GM18951 (cell line): ENCODE results near the gene PLD6.

Experiments used
- POLR2A ChIP-seq: IDR thresholded peaks from 4 replicates; pipeline ENCODE4 v1.6.1; 2011; ENCODE audit warnings: mild to moderate bottlenecking; ENCODE audit not compliant: insufficient read length, insufficient read depth; ENCODE audit errors: extremely low read depth
- in situ Hi-C: fragments of 300-500 bp; cut with MboI; formaldehyde crosslinking; loops from one replicate; pipeline ENCODE4 v1.12.0; 2022; ENCODE audit warnings: low sequenced_read_pairs, mixed read lengths, inconsistent platforms; ENCODE audit not compliant: unreplicated experiment

Gene PLD6

DNA sequence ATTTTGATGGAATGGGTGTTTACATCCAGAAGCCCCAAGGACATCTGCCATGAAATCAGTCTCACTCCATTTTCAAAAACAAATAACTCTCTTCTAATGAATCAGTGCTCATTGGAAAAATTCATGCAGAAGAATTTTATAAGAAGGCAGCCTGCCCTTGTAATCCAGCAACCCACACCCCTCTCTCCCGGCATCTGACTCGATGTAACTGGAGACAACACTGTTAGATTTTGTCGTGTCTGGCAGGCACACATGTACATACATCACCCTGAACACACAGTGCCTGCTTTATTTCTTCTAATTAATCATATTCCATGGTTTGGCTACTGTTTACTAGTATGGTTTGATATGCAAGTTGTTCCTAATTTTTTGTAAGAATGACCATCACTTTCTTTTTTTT lies 11.9 kb upstream of the PLD6 start:
- in situ Hi-C loops = no loop called here
- TF ChIP-seq POLR2A = no peak

DNA sequence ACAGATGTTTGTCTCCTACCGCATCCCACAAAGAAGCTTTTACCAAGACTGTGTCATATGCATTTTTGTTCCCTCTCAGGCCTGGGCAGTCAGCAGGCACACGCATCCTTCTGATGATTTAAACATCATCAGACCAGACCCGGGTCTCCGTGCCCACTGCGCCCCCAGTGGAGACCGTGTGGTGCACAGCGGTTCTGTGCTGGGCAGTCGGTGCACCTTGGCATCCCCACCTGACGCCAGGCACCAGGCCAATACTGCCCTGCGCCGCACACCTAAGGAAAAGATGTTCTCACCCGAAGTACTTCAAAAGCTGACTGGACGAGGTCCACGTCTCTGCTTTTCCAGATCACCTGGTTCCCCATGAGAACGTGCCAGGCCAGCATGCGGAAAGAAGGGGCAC lies 10.6 kb upstream of the PLD6 start:
- in situ Hi-C loops = no loop called here
- TF ChIP-seq POLR2A = no peak

DNA sequence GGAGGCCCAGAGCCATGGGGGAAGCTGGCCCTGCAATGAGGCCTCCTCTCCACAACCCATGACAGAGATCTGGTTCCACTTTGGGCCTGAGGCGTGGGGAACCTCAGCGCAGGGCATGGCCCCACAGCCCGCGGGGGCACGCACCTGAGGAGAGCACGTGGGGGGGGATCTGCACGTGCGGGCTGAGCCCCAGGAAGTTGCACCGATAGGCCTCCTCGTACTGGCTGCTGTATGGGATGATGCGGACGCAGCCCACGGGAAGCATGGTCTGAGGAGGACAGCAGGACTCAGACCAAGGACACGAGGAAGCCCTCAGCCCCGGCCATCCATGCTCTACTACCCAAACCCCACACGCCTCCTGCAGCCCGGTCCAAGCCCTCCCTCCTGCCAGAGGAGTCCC lies 10.1 kb upstream of the PLD6 start:
- no peak for TF ChIP-seq POLR2A
- in situ Hi-C loops = no loop called here

DNA sequence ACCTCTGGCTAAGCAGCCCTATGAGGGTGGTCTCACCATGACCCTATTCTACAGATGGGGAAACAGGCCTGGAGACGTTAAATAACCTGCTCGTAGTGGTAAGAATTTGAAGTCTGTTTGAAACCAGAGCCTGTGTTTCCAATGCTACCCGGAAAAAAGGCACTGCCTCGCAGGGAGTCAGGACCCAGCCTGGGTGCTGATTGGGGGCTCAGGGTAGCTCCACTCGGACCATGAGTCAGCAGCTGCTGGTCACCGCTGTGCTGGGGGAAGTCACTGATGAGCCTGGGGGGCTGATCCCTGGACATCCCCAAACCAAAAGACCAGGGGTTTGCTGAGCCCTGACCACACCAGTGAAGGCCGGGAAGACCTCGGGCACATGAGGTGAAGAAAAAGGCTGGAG lies 9.4 kb upstream of the PLD6 start:
- in situ Hi-C loops = no loop called here
- no peak for TF ChIP-seq POLR2A

DNA sequence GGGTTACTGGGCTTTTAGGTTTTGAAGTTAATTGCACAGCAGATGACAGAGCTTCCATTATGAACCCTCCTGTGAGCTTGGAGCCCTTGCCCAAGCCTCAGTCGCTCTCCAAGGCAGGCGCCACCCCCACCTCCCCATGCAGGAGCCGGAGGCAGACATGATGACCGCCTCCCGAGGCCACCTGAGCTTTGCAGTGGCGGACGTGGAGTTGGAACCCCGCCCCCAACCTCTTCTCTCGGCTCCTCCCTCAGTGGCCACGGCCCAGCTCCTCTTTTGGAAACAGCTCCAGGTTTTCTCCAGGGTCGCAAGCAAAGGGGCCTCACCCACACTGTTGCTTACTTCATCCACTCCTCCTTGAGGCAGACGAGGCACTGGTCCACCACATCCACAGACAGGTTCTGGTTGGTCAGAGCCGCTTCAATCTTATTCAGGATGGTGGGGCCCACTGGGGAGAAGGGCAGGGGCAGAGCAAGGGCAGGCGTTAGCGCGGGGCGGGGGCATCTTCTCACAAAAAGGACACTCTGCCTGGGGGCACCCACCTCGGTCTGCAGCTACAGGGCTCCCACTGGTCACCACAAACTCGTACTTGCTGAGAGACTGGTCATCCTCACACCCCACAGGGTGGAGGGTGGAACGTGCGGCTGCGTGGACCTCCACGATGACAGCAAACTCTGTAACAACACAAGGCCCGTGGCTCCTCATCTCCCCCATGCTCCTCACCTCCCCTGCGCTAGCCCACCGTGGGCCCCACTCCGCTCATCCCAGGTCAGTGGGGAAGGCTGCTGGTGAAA lies 8.7 kb upstream of the PLD6 start:
- in situ Hi-C loops = no loop called here
- no peak for TF ChIP-seq POLR2A

DNA sequence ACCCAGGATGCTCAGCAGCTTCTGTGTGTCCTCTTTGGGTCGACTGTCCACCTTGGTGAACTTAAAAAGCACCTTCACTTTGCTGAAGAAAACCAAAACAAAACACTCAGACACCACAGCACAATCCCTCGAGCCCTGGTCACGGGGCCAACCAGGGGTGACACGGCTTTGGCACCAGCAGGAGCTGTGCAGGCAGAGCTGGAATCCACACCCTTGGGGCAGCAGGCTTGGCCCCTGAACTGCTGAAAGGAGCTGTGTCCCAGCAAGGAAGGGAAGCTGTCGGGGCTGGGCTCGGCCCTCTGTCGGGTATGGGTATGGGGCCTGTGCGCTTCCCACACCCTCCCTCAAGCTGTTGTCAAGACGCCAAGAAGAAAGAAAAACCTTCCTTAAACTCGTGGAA lies 7.6 kb upstream of the PLD6 start:
- in situ Hi-C loops = no loop called here
- no peak for TF ChIP-seq POLR2A

DNA sequence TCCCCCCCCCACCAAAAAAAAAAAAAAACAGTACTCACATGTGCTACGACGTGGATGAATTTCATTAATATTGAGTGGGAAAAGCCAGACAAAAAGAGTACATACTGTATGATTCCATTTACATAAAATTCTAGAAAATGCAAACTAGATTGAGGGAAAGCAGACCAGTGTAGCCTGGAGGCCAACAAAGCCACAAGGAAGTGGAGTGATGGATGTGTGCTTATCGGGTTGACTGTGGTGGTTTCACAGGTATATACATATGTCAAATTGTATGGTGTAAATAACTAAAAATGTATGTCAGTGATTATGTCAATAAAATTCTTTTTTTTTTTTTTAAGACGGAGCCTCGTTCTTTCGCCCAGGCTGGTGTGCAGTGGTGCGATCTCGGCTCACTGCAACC lies 1.9 kb upstream of the PLD6 start:
- TF ChIP-seq POLR2A = no peak
- in situ Hi-C loops = no loop called here

DNA sequence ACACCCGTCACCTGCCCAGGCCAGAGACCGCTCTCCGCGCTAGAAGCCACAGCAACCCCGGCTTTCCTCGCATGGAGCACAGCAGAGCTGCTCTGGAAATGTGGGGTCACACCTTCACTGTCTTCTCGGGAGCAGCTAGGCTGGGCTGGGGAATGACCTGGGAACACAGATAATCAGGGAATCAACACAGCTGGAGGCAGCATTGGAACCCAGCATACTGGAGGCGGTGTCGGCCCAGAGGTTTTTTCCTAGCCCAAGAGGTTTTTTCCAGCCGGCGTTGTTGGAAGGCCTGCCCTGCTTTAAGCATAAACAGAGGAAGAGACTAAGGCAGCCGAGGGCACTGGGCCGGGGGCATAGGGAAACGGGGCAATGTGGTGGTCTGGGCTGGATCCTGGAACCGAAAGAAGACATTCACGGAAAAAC lies 791 bp upstream of the PLD6 start:
- in situ Hi-C loops = no loop called here
- TF ChIP-seq POLR2A = no peak

DNA sequence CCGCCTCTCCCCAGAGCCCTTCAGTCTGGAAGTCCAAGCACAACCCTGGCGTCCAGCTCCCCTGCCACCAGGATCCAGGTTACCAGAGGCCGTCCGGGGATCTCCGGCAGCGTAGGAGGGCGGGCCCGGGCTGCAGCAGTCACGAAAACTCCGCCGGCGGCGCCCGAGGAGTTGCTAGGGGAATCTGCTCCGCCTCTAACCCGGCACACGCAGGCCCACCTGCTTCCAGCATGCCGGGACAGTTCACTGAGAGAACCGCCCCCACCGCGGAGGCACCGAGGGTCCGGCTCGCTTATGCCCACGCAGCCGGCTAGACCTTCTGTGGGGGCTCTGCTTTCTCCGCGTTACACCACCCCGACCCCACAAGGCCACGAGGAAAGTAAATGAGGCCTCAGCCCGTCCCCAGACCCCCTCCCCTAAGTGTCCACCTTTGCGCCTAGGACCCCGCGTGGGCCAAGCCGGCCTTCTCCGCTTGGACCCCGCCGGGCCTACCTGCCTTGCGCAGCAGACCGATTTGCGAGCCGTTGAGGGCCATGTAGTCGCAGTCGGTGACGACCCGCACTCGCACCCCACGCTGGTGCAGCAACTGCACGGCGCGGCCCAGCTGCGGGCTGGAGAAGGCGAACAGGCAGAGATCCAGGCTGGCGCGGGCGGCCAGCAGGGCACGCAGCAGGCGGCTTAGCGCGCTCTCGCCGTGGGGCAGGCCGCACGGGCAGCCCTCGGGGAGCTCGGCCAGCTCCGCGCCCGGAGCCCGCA lies 587 bp downstream of the PLD6 start:
- in situ Hi-C loops = no loop called here

DNA sequence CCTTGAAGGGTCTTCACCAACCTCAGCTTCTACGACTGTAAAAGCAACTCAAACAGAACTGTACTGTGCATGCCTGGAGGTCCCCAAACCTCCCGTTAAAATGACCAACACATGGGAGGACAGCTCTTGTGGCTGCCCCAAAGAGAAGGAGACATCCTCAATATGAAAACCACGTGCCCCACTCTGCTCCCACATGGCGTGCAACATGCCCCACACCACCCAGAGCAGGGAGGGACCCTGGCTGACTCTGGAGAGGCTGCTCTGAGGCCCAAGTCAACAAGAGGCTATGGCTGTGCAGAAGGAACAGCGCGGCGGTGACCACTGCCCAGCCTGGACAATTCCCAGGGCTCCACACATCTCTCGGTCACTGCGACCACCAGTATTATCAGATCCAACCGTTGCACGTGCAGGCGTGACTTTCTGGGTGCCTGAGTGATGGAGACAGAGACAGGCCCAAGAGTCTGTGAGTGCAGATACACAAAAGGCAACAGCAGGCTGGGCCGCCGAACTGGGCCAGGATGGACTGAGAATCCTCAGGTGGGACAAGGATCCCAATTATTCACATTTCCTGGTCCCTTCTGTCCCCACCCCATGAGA lies 1.4 kb downstream of the PLD6 start:
- no peak for TF ChIP-seq POLR2A
- in situ Hi-C loops = no loop called here

More for the DNA sequence above, 587 bp downstream of the PLD6 start:
- peak; percentile 34 for TF ChIP-seq POLR2A

DNA sequence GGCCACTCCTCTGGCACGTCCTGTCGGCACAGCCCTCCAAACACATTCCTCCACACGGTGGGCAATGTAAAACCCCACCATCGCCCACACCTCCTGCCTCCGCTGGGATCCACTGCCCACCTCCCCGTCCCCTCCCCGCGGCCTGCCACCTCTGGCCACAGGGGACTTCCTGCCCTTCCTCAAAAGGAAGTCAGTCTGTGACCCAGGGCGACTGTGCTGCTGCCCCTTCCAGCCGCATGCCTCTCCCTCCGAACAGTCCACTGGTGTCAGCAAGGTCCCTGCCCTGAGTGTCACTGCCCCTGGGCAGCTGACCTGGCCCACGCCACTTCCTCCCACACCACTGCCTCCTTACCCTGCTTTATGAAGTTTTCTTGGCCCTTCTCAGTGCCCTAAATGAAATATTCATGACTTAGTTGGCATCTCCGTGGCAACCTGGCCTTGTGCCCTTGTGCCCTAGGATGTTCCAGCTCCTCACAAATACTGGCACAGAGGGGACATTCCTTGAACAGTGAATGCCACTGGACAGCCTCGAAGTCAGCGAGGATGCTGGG lies 2.0 kb downstream of the PLD6 start:
- in situ Hi-C loops = no loop called here
- no peak for TF ChIP-seq POLR2A

DNA sequence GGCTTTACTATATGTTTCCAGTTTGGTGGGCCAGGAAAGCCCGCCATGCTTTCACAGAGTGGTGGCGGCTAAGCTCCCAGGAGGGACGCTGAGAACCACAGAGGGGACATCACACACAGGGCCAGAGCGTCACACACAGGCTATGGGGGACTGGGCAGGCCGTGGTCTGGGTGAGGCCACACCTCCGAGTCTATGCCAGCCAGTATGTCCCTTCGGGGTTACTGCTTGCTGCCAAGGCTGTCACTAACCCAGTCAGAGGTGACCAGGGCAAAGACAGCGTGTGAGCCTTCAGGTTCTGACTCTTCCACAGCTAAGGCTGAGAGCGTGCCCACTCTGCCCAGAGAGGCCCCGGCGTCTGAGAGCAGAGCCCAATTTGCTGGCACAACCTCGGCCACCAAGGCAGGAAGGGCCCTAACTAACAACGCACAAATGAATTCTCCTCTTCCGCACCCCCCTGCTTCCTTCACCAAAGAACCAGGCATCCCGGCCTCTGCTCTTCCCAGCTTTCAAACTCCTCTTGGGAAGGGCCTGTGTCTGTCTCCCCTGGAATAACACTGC lies 2.9 kb downstream of the PLD6 start:
- TF ChIP-seq POLR2A = no peak
- in situ Hi-C loops = no loop called here

DNA sequence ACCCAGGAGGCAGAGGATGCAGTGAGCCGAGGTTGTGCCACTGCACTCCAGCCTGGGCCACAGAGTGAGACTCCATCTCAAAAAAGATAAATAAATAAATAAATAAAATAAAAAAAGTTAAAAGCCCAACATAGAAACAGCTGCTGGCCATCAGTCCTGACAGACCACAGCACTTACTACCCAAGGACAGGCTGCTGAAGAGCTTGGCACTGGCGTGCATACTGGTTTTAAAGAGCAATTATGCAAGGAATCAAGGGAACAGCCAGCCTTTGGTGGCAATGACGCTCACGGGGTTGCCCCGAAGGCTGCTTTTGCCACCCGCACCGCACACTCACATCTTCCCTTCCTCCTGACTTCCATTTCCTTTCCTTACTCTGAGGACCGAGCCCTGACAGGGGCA lies 4.2 kb downstream of the PLD6 start:
- no peak for TF ChIP-seq POLR2A
- in situ Hi-C loops = no loop called here
